ENCODE measurements around the gene TNP1.
A peak's percentile ranks its signal among the peaks of the same experiment; 100 is the strongest.

The TNP1 gene

GRCh38 chr2:216872624-216873023, 12.8 kb upstream of the TNP1 start:
- DNase-seq: no peak

DNA sequence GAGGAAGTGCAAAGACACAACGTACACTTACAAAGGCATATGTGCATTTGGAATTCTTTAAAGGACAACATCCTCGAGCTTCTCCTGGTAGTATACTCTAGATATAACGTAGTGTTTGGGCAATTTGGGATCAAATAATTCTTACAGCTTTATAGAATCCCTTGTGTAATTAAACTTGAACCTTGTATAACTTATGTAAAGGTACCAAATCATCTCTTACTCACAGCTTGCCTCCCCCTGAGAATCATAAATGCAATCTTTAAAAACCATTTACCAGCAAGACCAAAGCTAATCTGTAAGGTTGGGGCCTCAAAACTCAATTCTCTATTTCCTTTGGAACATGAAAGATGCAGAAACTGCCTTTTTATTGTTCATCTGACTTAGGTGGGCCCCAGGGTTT, 12.2 kb upstream of the TNP1 start:
- DNase-seq: no peak

DNA sequence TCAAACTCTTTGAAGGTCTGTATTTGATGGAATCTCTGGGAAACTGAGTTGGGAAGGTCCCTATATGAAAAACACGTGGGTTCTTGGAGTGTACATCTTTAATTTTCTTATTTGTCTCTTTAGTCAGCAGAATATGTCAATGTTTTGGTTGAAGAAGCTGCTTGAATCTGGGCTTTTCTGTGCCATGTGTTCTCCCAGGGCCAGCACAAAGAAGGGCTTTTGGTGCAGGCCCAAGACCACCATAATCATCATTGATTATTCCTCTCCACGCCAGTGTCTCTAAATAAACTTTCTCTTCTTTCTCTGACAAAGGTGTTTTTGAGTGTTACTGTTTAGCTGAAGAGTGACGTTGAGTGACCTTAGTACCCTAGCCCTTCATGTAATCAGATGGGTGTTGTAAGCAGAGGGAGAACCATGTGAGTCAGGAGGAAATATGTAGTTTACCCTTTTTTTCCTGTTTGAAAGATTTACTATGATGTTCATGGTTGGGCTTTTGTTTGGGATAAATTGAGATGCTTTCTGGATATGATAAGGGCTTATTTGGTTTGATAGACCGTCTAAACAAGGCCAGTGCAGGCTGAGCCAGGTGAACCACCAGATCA, 11.6 kb upstream of the TNP1 start:
- DNase-seq: no peak

GRCh38 chr2:216870508-216871332, 10.9 kb upstream of the TNP1 start:
- no peak for DNase-seq

- DNase-seq: no peak
Measured at GRCh38 chr2:216866515-216867095, 6.7 kb upstream of the TNP1 start.

- DNase-seq: no peak
Measured at GRCh38 chr2:216865658-216866057, 5.8 kb upstream of the TNP1 start.

GRCh38 chr2:216863946-216864345, 4.1 kb upstream of the TNP1 start:
- DNase-seq: no peak

- no peak for DNase-seq
Measured at GRCh38 chr2:216862628-216863398, 2.9 kb upstream of the TNP1 start.

- DNase-seq: no peak
Measured at GRCh38 chr2:216860426-216861137, 718 bp upstream of the TNP1 start.

DNA sequence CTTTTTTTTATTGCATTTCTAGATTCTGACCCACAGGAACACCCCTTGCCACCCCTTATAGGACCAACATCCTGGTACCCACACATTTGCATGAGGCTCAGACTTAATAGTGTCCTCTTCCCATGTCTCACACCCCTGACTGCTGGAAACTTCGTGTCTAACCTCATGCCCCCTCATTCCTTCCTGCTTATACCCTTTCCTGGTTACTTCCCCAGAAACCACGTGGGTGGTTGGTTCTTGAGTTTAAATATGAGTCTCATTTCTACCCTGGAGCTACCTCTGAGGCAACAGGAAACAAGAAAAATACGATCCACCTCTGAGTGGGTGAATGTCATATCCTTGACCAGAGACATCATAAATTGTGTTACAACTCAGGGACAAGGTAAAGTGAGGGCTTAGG, 1.6 kb downstream of the TNP1 start:
- DNase-seq: no peak

GRCh38 chr2:216857131-216857550, 2.7 kb downstream of the TNP1 start:
- DNase-seq: no peak

GRCh38 chr2:216856406-216857065, 3.3 kb downstream of the TNP1 start:
- DNase-seq: no peak

DNA sequence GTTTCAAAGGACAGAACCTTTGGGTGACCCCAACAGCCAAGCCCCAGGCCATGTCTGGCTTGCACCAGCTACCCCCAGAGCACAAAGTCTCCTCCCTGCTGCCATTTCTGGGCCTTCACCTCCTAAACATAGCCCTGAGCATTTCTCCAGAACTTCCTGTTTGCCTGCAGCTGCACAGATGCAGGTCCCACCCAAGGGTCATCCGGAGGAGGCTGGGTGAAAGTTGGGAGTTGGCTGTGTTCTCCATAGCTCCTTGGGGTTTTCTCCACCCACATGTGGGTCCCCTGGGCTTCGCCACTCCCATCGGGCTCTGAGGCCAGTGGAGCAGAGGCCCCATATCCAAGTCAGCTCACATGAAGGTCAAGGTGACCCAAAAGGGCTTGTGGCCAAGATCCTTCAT, 4.3 kb downstream of the TNP1 start:
- DNase-seq: no peak

GRCh38 chr2:216855079-216855478, 4.8 kb downstream of the TNP1 start:
- no peak for DNase-seq

DNA sequence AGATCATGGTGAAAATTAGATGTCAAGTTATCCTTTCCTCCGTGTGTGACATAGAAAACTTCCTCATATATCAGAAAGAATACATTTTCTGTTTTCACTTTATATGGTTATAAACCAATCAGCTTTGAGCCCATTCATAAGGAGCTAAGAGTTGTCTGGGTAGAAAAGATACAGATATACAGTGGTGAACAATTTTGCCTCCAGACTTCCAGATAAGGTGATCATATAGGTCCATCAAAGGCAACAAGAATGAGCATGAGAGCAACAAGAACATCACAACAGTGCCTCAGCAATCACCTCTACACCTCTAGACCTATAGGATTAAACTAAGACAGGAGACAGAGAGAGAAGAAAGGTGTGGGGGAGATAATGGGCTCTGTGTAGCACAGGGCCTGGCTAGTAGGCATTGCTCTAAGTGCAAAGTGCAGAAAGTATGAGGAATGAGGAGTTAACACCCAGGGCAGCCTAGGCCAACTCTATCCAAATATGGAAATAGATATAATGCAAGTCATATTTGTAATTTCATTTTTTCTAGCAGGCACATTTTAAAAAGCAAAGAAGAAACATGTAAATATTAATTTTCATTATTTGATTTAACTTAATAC, 8.3 kb downstream of the TNP1 start:
- DNase-seq: no peak

DNA sequence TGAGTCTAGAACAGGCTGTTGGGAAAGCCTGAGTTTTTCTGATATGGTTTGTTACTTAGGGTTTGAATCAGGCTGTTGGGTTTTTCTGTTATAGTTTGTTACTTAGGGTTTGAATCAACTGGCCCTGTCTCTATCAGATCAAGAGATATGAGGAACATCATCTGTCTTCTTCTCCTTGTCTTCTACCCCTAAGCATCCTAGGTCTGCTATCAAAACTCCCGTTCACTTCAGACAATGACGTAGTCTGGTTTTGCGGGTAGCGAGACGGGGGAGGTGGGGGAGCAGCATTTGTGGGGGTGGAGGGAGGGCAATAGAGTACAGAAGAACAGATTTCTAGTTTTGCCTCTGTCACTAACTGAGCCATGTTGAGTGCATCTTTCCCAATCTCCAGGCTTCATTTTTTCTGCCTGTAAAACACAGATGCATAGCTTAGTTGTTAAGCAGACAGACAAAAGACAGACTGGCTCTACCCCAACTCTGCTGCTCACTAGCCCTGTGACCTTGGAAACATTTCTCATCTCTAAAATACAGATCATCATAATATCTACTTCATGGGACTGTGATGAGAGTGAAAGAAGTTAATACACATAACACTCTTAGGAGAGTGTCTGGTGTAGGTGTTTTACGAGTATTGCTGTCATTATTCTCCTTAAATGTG, 9.1 kb downstream of the TNP1 start:
- DNase-seq: no peak

GRCh38 chr2:216849987-216850386, 9.9 kb downstream of the TNP1 start:
- peak; percentile 84 for DNase-seq

DNA sequence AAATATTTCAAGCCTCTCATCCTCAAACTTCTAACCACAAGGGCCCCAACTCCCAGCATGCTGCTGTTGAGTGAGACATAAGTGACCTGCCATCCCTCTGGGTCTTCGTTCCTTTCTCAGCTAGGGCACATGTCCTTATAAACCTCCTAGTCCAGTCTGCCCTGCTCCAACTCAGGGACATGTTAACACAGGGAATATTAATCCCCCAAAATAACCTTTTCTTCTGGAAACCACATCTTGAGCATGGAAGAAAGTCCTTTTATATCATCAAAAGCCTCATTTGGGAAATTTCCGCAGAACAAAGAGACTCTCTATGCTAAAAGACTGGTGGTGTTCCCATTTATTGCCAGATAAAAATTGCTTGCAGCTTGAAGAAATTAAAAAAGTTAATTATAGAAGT, 14.4 kb downstream of the TNP1 start:
- DNase-seq: no peak

DNA sequence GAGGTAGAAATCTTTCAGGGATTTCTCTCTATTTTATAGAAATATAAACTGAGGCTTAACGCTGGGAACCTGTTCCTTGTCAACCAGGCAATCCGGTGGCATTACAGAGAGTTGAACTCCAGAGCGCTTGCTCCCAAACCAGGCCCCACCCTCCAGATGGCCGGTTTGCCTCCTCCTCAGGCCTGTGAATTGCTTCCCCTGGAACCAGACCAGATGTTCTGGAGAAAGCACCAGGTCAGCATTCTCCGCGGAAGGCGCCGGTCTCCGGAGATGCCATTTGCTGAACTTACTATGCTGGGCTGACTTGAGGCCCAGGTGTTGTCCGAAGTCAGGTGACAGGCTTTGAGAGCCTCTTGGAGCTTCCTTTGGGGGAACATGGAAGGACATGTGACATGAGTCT, 17.2 kb downstream of the TNP1 start:
- peak; percentile 90 for DNase-seq

- DNase-seq: no peak
Measured at GRCh38 chr2:216839688-216840087, 20.2 kb downstream of the TNP1 start.

DNA sequence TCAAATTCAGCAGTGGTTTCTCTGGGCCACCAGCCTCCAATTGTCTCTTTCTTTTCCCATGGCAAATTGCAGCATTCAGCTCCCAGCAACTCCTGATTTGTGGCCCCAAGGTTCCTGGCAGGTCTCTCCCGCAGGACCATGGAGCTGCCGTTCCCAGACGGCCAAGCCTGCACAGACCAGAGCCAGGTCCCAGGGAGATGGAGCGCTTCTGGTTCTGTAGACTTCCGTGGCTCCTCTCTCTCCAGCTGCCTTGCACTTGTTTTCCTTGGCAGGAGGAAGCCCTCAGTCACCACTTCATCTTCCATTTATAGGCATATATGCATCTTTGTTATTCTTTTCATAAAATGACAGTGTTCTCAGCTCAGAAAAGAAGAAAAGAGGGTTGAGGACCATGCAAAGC, 21.7 kb downstream of the TNP1 start:
- no peak for DNase-seq
